NT2/D1 (cell line): ENCODE results near the gene CCDC93.

Source experiments
- DNase-seq: peaks from one replicate; pipeline ENCODE4 v3.0.0-alpha.2; 2011; ENCODE audit warnings: low read depth, low spot score
- H3K27me3 ChIP-seq: 2 replicates; pipeline ENCODE4 v1.6.0; 2011; ENCODE audit warnings: mild to moderate bottlenecking; ENCODE audit not compliant: insufficient read length, insufficient read depth
- H3K36me3 ChIP-seq: 2 replicates; pipeline ENCODE4 v1.6.1; 2011; ENCODE audit warnings: mild to moderate bottlenecking, low read length, mixed read lengths; ENCODE audit not compliant: insufficient read depth, insufficient read length
- H3K4me1 ChIP-seq: 2 replicates; pipeline ENCODE4 v1.5.1; 2011; ENCODE audit not compliant: insufficient read depth, insufficient read length
- H3K4me3 ChIP-seq: 2 replicates; pipeline ENCODE4 v1.5.1; 2011; ENCODE audit warnings: low read depth; ENCODE audit not compliant: insufficient read length
- H3K9ac ChIP-seq: 2 replicates; pipeline ENCODE4 v1.6.0; 2011; ENCODE audit warnings: low read depth; ENCODE audit not compliant: insufficient read length
- H3K9me3 ChIP-seq: 2 replicates; pipeline ENCODE4 v1.5.1; 2011; ENCODE audit warnings: mild to moderate bottlenecking, low read length; ENCODE audit not compliant: insufficient read depth
- SUZ12 ChIP-seq: IDR thresholded peaks from 2 replicates; pipeline ENCODE4 v1.6.1; 2011; ENCODE audit not compliant: insufficient read length, insufficient read depth; ENCODE audit errors: extremely low read depth
- YY1 ChIP-seq: IDR thresholded peaks from 2 replicates; pipeline ENCODE4 v1.6.1; 2011; ENCODE audit not compliant: insufficient read length, insufficient read depth
- ZNF274 ChIP-seq: IDR thresholded peaks from 2 replicates; pipeline ENCODE4 v1.6.1; 2011; ENCODE audit warnings: mild to moderate bottlenecking, low read depth, low read length

The CCDC93 gene

GRCh38 chr2:117985092-117985491 lies 28.8 kb downstream of the CCDC93 start:
- Histone ChIP-seq H3K27me3 (no peaks in the 10 kb centered on the region), H3K9ac (no peak overlapping the region), H3K4me3 (no peak overlapping the region), H3K9me3 (no peaks in the 10 kb centered on the region), H3K4me1 (no peaks in the 10 kb centered on the region), H3K36me3 (peaks cover 49% of the 10 kb centered on the region)
- no peak for TF ChIP-seq ZNF274
- no peak for TF ChIP-seq SUZ12
- no peak for TF ChIP-seq YY1
- DNase-seq = no peak

- no peak for TF ChIP-seq YY1
- no peak for TF ChIP-seq ZNF274
- TF ChIP-seq SUZ12 = no peak
- Histone ChIP-seq H3K27me3 (no peaks in the 10 kb centered on the region), H3K36me3 (peaks cover 44% of the 10 kb centered on the region), H3K4me3 (no peak overlapping the region), H3K4me1 (no peaks in the 10 kb centered on the region), H3K9me3 (no peaks in the 10 kb centered on the region), H3K9ac (no peak overlapping the region)
- DNase-seq = no peak
These were observed 29.7 kb downstream of the CCDC93 start for GRCh38 chr2:117984208-117984607.

- H3K9ac ChIP-seq = no peak overlapping the region
- H3K9me3 ChIP-seq = no peaks in the 10 kb centered on the region
- TF ChIP-seq YY1 (no peak), SUZ12 (no peak), ZNF274 (no peak)
- no peak overlapping the region for H3K4me3 ChIP-seq
- H3K4me1 ChIP-seq = no peaks in the 10 kb centered on the region
- H3K36me3 ChIP-seq = peaks cover 38% of the 10 kb centered on the region
- H3K27me3 ChIP-seq = no peaks in the 10 kb centered on the region
- DNase-seq = no peak
These were observed 30.8 kb downstream of the CCDC93 start for GRCh38 chr2:117983040-117983439.

GRCh38 chr2:117982376-117983033 lies 31.4 kb downstream of the CCDC93 start:
- no peaks in the 10 kb centered on the region for H3K27me3 ChIP-seq
- DNase-seq = no peak
- H3K9me3 ChIP-seq = no peaks in the 10 kb centered on the region
- no peaks in the 10 kb centered on the region for H3K4me1 ChIP-seq
- TF ChIP-seq SUZ12 (no peak), YY1 (no peak), ZNF274 (no peak)
- H3K36me3 ChIP-seq = peaks cover 43% of the 10 kb centered on the region
- no peak overlapping the region for H3K4me3 ChIP-seq
- H3K9ac ChIP-seq = no peak overlapping the region

GRCh38 chr2:117981810-117982209 lies 32.1 kb downstream of the CCDC93 start:
- H3K27me3 ChIP-seq = no peaks in the 10 kb centered on the region
- H3K36me3 ChIP-seq = peaks cover 47% of the 10 kb centered on the region
- TF ChIP-seq ZNF274 (no peak), YY1 (no peak), SUZ12 (no peak)
- H3K9ac ChIP-seq = no peak overlapping the region
- H3K4me3 ChIP-seq = no peak overlapping the region
- no peaks in the 10 kb centered on the region for H3K9me3 ChIP-seq
- no peak for DNase-seq
- H3K4me1 ChIP-seq = no peaks in the 10 kb centered on the region

GRCh38 chr2:117980783-117981676 lies 32.8 kb downstream of the CCDC93 start:
- no peak for TF ChIP-seq YY1
- no peak for TF ChIP-seq ZNF274
- TF ChIP-seq SUZ12 = no peak
- peaks cover 47% of the 10 kb centered on the region for H3K36me3 ChIP-seq
- no peak for DNase-seq
- no peak overlapping the region for H3K9ac ChIP-seq
- no peaks in the 10 kb centered on the region for H3K9me3 ChIP-seq
- H3K4me1 ChIP-seq = no peaks in the 10 kb centered on the region
- no peaks in the 10 kb centered on the region for H3K27me3 ChIP-seq
- no peak overlapping the region for H3K4me3 ChIP-seq

GRCh38 chr2:117979911-117980701 lies 33.8 kb downstream of the CCDC93 start:
- TF ChIP-seq SUZ12 = no peak
- no peak for TF ChIP-seq ZNF274
- TF ChIP-seq YY1 = no peak
- Histone ChIP-seq H3K9me3 (no peaks in the 10 kb centered on the region), H3K4me3 (no peak overlapping the region), H3K4me1 (no peaks in the 10 kb centered on the region), H3K27me3 (no peaks in the 10 kb centered on the region), H3K36me3 (peaks cover 49% of the 10 kb centered on the region), H3K9ac (no peak overlapping the region)
- DNase-seq = no peak
